Measurements from ENCODE around the gene PLD3.
"Not testable (repeated sequence)": the region's sequence is repeated elsewhere in the genome, so short reads cannot be mapped to it uniquely, and the experiment has no call there.

Gene PLD3

GRCh38 chr19:40389404-40390083 is 41.0 kb downstream of the PLD3 start:
- no peak for DNase-seq (ENCODE audit: low read depth in 3 of 3)

GRCh38 chr19:40390084-40390742 is 41.7 kb downstream of the PLD3 start, which contains the start of gene HIPK4:
TSS of gene HIPK4 (minus strand) at chr19:40390181. CDS start at chr19:40389902, 279 bp downstream.
- DNase-seq (ENCODE audit: low read depth in 3 of 3) = no peak

GRCh38 chr19:40392123-40392522 is 43.6 kb downstream of the PLD3 start:
- DNase-seq (ENCODE audit: low read depth in 3 of 3) = no peak

GRCh38 chr19:40392894-40393517 is 44.5 kb downstream of the PLD3 start:
- no peak for DNase-seq (ENCODE audit: low read depth in 3 of 3)

GRCh38 chr19:40393894-40394815 is 45.7 kb downstream of the PLD3 start:
- no peak for DNase-seq (ENCODE audit: low read depth in 3 of 3)

GRCh38 chr19:40394816-40395210 is 46.3 kb downstream of the PLD3 start:
- DNase-seq (ENCODE audit: low read depth in 3 of 3) = no peak

- DNase-seq (ENCODE audit: low read depth in 3 of 3) = no peak
Observed at GRCh38 chr19:40395956-40396355, 47.5 kb downstream of the PLD3 start.

GRCh38 chr19:40396886-40397567 is 48.5 kb downstream of the PLD3 start:
- DNase-seq (ENCODE audit: low read depth in 3 of 3) = no peak

GRCh38 chr19:40397568-40397906 is 49.0 kb downstream of the PLD3 start:
- no peak for DNase-seq (ENCODE audit: low read depth in 3 of 3)

- peak; percentile 40 to 73 (median 51) for DNase-seq (ENCODE audit: low read depth in 3 of 3)
Observed at GRCh38 chr19:40398417-40399131, 50.1 kb downstream of the PLD3 start.

- DNase-seq (ENCODE audit: low read depth in 3 of 3) = no peak
Observed at GRCh38 chr19:40400559-40400958, 52.1 kb downstream of the PLD3 start.

GRCh38 chr19:40403262-40403984 is 54.9 kb downstream of the PLD3 start:
- peak; percentile 56 to 92 (median 57) for DNase-seq (ENCODE audit: low read depth in 3 of 3)

- DNase-seq (ENCODE audit: low read depth in 3 of 3) = no peak
Observed at GRCh38 chr19:40407714-40408597, 59.5 kb downstream of the PLD3 start.

- DNase-seq (ENCODE audit: low read depth in 3 of 3) = not testable (repeated sequence)
Observed at GRCh38 chr19:40408598-40408925, 60.1 kb downstream of the PLD3 start.

- DNase-seq (ENCODE audit: low read depth in 3 of 3) = no peak
Observed at GRCh38 chr19:40410030-40410389, 61.5 kb downstream of the PLD3 start.

GRCh38 chr19:40411125-40411842 is 62.8 kb downstream of the PLD3 start:
- DNase-seq (ENCODE audit: low read depth in 3 of 3) = no peak

GRCh38 chr19:40411958-40412499 is 63.5 kb downstream of the PLD3 start:
- DNase-seq (ENCODE audit: low read depth in 3 of 3) = no peak

GRCh38 chr19:40412866-40413265 is 64.4 kb downstream of the PLD3 start:
- no peak for DNase-seq (ENCODE audit: low read depth in 3 of 3)

All from stimulated activated CD4-positive, alpha-beta T cell treated with anti-CD3 and anti-CD28 coated beads, TNF-alpha, amount 100 ng/mL, for 24 hours (primary cell).